CD4-positive, alpha-beta memory T cell (primary cell): ENCODE results near the gene ARFGAP2. TPM values are rescaled to one million over a fixed set of nuclear protein-coding genes. Genes with fewer than 3 reads are reported as not detected.
"Not testable (repeated sequence)": the region's sequence is repeated elsewhere in the genome, so short reads cannot be mapped to it uniquely, and the experiment has no call there.

ENCODE experiments used
- CTCF ChIA-PET: fragments of 350-600 bp; sonication (Branson Sonifier 250); formaldehyde crosslinking; loops from one replicate; lab custom pipeline; 2021; ENCODE audit warnings: inconsistent platforms; ENCODE audit not compliant: partially characterized antibody; lab: Charles Lee
- POLR2A ChIA-PET: fragments of 350-600 bp; sonication (Branson Sonifier 250); formaldehyde crosslinking; loops from one replicate; lab custom pipeline; 2021; ENCODE audit not compliant: partially characterized antibody; lab: Charles Lee
- DNase-seq, 5 donors: peaks; one replicate each; pipeline versions ENCODE4 v3.0.0 to v3.0.0-alpha.2; 2020 to 2022; ENCODE audit warnings: mixed read lengths in 1 of 5
- H3K27ac ChIP-seq: one replicate; pipeline ENCODE4 v1.7.0; 2013; ENCODE audit warnings: low read depth, low read length
- H3K27me3 ChIP-seq: 2 replicates; pipeline ENCODE4 v1.7.0; 2013; ENCODE audit warnings: mild to moderate bottlenecking, low read length, moderate library complexity; ENCODE audit not compliant: insufficient read depth
- H3K36me3 ChIP-seq: 2 replicates; pipeline ENCODE4 v1.7.0; 2013; ENCODE audit warnings: mild to moderate bottlenecking, low read length, moderate library complexity; ENCODE audit not compliant: insufficient read depth
- H3K4me1 ChIP-seq: 2 replicates; pipeline ENCODE4 v1.7.0; 2013; ENCODE audit warnings: mild to moderate bottlenecking, low read length, moderate library complexity; ENCODE audit not compliant: insufficient read depth
- H3K4me3 ChIP-seq, 2 donors: one replicate each; pipeline ENCODE4 v1.7.0; 2013; ENCODE audit warnings: low read length in 2 of 2, mild to moderate bottlenecking in 1 of 2
- H3K9me3 ChIP-seq, 2 donors: one replicate each; pipeline ENCODE4 v1.7.0; 2013; ENCODE audit warnings: low read length in 2 of 2, control low read depth in 1 of 2; ENCODE audit not compliant: control insufficient read depth in 1 of 2
- H3K27ac Mint-ChIP-seq, 7 donors: one replicate each; pipeline ENCODE4 v1.8.0; 2020 to 2021; ENCODE audit warnings: mixed read lengths in 7 of 7, mild to moderate bottlenecking in 6 of 7, inconsistent platforms in 3 of 7, moderate library complexity in 3 of 7
- H3K27me3 Mint-ChIP-seq, 2 donors: one replicate each; pipeline ENCODE4 v1.8.0; 2020 to 2021; ENCODE audit warnings: mixed read lengths in 2 of 2
- H3K36me3 Mint-ChIP-seq, 2 donors: one replicate each; pipeline ENCODE4 v1.8.0; 2020 to 2021; ENCODE audit warnings: mixed read lengths in 2 of 2, inconsistent platforms in 1 of 2, mild to moderate bottlenecking in 1 of 2
- H3K4me1 Mint-ChIP-seq, 4 donors: one replicate each; pipeline ENCODE4 v1.8.0; 2020 to 2021; ENCODE audit warnings: mixed read lengths in 4 of 4, mild to moderate bottlenecking in 1 of 4
- H3K4me3 Mint-ChIP-seq, 8 donors: one replicate each; pipeline ENCODE4 v1.8.0; 2020 to 2021; ENCODE audit warnings: mixed read lengths in 8 of 8, mild to moderate bottlenecking in 7 of 8, moderate library complexity in 6 of 8, inconsistent platforms in 3 of 8
- H3K9me3 Mint-ChIP-seq, 8 donors: one replicate each; pipeline ENCODE4 v1.8.0; 2020 to 2021; ENCODE audit warnings: mixed read lengths in 8 of 8, mild to moderate bottlenecking in 5 of 8, inconsistent platforms in 3 of 8, moderate library complexity in 1 of 8
- intact Hi-C: fragments of 100-400 bp; cut with micrococcal nuclease; formaldehyde crosslinking; loops from one replicate; pipeline ENCODE4 v1.15.1; 2023
- polyA plus RNA-seq, 2 donors: library from polyadenylated mRNA; unstranded; fragments of 300-500 nt; fragmentation: Illumina TruSeq; gene quantifications; one replicate each; pipeline ENCODE4 v1.2.3, GENCODE V29; 2021
- total RNA-seq, 2 experiments: library from RNA; stranded (reverse); gene quantifications; one replicate each; pipeline ENCODE4 v1.2.3, GENCODE V29; 2021

The ARFGAP2 gene
- total and polyA plus RNA-seq, 4 experiments from 2014 or later = 88.6 to 142 (median 137) TPM

DNA sequence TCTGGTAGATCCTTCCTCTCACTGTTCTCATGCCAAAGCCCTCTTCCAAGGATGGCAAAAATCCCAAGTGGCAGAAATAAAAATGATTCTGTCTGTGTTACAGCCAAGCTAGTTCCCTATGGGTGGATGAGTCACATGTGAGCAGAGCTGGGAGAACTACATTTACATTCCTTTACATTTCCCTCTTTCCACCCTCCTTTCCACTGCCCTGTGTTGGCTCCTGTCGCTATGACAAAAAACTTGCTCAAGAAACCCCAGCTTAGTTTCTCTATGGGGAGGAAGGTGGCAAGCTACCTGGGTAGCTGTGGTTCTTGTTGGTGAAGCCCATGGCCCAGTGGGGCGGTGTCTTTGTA is 27.9 kb upstream of the ARFGAP2 start:
- no peaks in the 10 kb centered on the region for H3K4me1 ChIP-seq
- DNase-seq = no peak
- Mint-ChIP-seq H3K27ac (no peak overlapping the region), H3K9me3 (no peaks in the 10 kb centered on the region), H3K27me3 (peaks cover 0 to 4% of the 10 kb centered on the region in 2 donors), H3K4me1 (no peaks in the 10 kb centered on the region), H3K4me3 (no peak overlapping the region), H3K36me3 (no peaks in the 10 kb centered on the region)
- no peaks in the 10 kb centered on the region for H3K27me3 ChIP-seq
- intact Hi-C loops = no loop called here
- POLR2A ChIA-PET = interaction anchor here (1.3 kb wide), 1 partner anchor 10 kb away, joined by 3 read pairs; the partner anchor contains the start of gene DDB2
- H3K9me3 ChIP-seq = no peaks in the 10 kb centered on the region
- no peak overlapping the region for H3K27ac ChIP-seq
- H3K4me3 ChIP-seq = no peak overlapping the region
- H3K36me3 ChIP-seq = no peaks in the 10 kb centered on the region
- CTCF ChIA-PET = interaction anchor here (0.6 to 1.4 kb wide), 4 partner anchors 24 to 571 kb away, joined by 3 to 4 read pairs (median 3); no protein-coding TSS in a partner anchor

DNA sequence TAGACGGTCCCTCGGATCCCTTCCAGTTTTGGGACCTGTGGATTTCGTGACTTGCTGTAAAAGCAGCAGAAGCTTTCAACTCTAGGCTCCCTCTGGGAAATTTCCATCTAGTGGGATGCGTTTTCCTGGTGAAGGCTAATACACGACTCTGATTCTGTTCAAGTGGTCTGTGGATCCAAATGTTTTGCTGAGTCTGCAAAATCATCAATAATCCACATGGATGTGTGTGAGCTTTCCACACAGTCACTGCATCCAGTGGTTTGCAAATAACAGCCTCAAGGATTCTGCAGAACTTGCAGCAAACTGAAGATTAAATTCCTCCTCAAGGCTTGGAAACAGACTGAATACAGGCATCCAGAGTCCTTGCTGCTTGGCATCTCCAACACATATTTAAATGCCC is 25.9 kb upstream of the ARFGAP2 start:
- no peak overlapping the region for H3K4me3 ChIP-seq
- no peak for DNase-seq
- no peaks in the 10 kb centered on the region for H3K27me3 ChIP-seq
- ChIA-PET POLR2A (no interaction called here), CTCF (interaction anchor here (0.8 kb wide), 1 partner anchor 25 kb away, joined by 3 read pairs; no protein-coding TSS in a partner anchor)
- Mint-ChIP-seq H3K4me3 (no peak overlapping the region), H3K36me3 (no peaks in the 10 kb centered on the region), H3K9me3 (no peaks in the 10 kb centered on the region), H3K27ac (no peak overlapping the region), H3K27me3 (peaks cover 0 to 2% of the 10 kb centered on the region in 2 donors), H3K4me1 (no peaks in the 10 kb centered on the region)
- intact Hi-C loops = no loop called here
- no peaks in the 10 kb centered on the region for H3K36me3 ChIP-seq
- no peak overlapping the region for H3K27ac ChIP-seq
- no peaks in the 10 kb centered on the region for H3K4me1 ChIP-seq
- no peaks in the 10 kb centered on the region for H3K9me3 ChIP-seq

DNA sequence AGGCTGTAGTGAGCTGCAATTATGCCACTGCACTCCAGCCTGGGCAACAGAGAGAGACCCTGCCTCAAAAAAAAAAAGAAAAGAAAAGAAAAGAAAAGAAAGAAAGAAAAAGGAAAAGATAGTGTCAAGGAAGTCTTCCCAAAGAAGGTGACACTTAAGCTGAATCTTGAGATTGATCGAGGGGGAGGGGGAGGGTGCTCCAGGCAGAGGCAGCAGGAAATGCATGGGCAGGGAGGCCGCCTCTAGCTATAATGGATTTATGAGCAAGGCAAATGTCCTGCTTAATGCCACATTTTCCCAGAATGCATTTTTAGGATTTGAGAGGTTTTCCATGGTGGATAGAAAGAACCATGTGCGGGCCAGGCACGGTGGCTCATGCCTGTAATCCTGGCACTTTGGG is 24.3 kb upstream of the ARFGAP2 start:
- ChIA-PET CTCF (no interaction called here), POLR2A (interaction anchor here (1.0 kb wide), 1 partner anchor 14 kb away, joined by 3 read pairs; no protein-coding TSS in a partner anchor)
- no peaks in the 10 kb centered on the region for H3K27me3 ChIP-seq
- no peaks in the 10 kb centered on the region for H3K4me1 ChIP-seq
- H3K4me3 ChIP-seq = no peak overlapping the region
- peaks cover 0 to 2% of the 10 kb centered on the region in 2 donors for H3K27me3 Mint-ChIP-seq
- H3K4me3 Mint-ChIP-seq = no peak overlapping the region
- DNase-seq = no peak
- no peaks in the 10 kb centered on the region for H3K9me3 ChIP-seq
- H3K27ac ChIP-seq = no peak overlapping the region
- H3K36me3 ChIP-seq = no peaks in the 10 kb centered on the region
- intact Hi-C loops = no loop called here
- H3K4me1 Mint-ChIP-seq = no peaks in the 10 kb centered on the region
- no peak overlapping the region for H3K27ac Mint-ChIP-seq
- H3K9me3 Mint-ChIP-seq = no peaks in the 10 kb centered on the region
- no peaks in the 10 kb centered on the region for H3K36me3 Mint-ChIP-seq

DNA sequence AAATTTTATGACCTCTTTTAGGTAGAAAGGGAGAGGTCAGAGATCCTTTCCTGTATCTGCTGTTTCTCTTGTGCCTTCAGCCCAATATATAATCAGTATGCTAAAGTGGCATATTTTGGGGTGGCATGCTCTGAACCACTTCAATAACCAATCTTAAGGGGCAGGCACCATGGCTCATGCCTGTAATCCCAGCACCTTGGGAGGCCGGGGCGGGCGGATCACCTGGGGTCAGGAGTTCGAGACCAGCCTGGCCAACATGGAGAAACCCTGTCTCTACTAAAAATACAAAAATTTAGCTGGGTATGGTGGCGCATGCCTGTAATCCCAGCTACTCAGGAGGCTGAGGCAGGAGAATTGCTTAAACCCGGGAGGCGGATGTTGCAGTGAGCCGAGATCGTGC is 21.5 kb upstream of the ARFGAP2 start:
- intact Hi-C loops, H3K27ac ChIP-seq, H3K4me3 ChIP-seq, CTCF ChIA-PET, H3K4me1 Mint-ChIP-seq, H3K4me3 Mint-ChIP-seq, H3K4me1 ChIP-seq, H3K27me3 Mint-ChIP-seq, H3K36me3 ChIP-seq, H3K9me3 ChIP-seq, H3K36me3 Mint-ChIP-seq, H3K27me3 ChIP-seq, H3K9me3 Mint-ChIP-seq, DNase-seq, POLR2A ChIA-PET, H3K27ac Mint-ChIP-seq: not testable (repeated sequence)

DNA sequence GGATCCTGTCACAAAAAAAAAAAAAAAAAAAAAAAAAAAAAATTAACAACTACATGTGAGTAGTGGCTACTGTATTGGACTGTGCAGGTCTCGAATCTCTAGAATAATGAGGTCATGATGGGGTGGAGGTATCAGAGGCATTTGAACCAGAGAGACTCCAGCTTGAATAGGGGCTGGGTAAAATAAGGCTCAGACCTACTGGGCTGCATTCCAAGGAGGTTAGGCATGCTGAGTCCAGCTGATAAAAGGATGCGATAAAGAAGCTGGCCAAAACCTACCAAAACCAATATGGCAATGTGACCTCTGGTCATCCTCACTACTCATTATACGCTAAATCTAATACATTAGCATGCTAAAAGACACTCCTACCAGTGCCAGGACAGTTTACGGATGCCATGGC is 15.4 kb upstream of the ARFGAP2 start:
- H3K4me1 Mint-ChIP-seq = peaks cover 0 to under 1% (median under 1%) of the 10 kb centered on the region in 4 donors
- no peaks in the 10 kb centered on the region for H3K36me3 ChIP-seq
- POLR2A ChIA-PET = interaction anchor here (0.5 kb wide), 1 partner anchor 200 kb away, joined by 3 read pairs; no protein-coding TSS in a partner anchor

DNA sequence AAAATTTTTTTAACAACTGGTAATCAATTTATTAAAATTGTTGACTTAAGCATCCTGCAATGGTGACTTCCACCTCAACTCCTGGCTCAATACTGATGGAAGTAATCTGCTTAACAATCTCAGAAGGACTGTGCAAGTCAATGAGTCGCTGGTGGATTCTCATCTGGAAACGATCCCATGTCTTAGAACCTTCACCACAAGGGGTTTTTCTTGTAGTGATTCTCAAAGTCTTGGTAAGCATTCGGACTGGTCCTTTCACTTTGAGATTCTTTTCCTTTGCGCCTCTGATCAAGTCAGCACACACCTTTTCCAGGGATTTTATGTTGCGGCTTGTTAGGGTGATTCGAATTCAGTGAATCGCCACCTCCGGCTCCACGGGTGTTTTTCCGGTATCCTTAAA is 14.5 kb upstream of the ARFGAP2 start:
- POLR2A ChIA-PET, H3K36me3 Mint-ChIP-seq, DNase-seq, H3K4me3 Mint-ChIP-seq, H3K36me3 ChIP-seq, H3K4me3 ChIP-seq, H3K9me3 Mint-ChIP-seq, H3K27me3 ChIP-seq, H3K4me1 Mint-ChIP-seq, CTCF ChIA-PET, H3K27me3 Mint-ChIP-seq, H3K9me3 ChIP-seq, H3K27ac ChIP-seq, H3K27ac Mint-ChIP-seq, intact Hi-C loops: not testable (repeated sequence)
- peaks cover 13% of the 10 kb centered on the region for H3K4me1 ChIP-seq

More for the DNA sequence above, 15.4 kb upstream of the ARFGAP2 start:
- Mint-ChIP-seq H3K27ac (no peak overlapping the region), H3K4me3 (no peak overlapping the region), H3K9me3 (peaks cover 0 to 2% (median 0%) of the 10 kb centered on the region in 8 donors), H3K36me3 (no peaks in the 10 kb centered on the region), H3K27me3 (peaks cover 4 to 7% of the 10 kb centered on the region in 2 donors)
- peaks cover 8% of the 10 kb centered on the region for H3K27me3 ChIP-seq
- intact Hi-C loops = no loop called here
- CTCF ChIA-PET = interaction anchor here (3.0 kb wide), 1 partner anchor 24 kb away, joined by 7 read pairs; the partner anchor contains the start of gene DDB2
- no peak overlapping the region for H3K27ac ChIP-seq
- no peaks in the 10 kb centered on the region for H3K9me3 ChIP-seq
- DNase-seq = no peak
- no peak overlapping the region for H3K4me3 ChIP-seq
- H3K4me1 ChIP-seq = peaks cover 5% of the 10 kb centered on the region

DNA sequence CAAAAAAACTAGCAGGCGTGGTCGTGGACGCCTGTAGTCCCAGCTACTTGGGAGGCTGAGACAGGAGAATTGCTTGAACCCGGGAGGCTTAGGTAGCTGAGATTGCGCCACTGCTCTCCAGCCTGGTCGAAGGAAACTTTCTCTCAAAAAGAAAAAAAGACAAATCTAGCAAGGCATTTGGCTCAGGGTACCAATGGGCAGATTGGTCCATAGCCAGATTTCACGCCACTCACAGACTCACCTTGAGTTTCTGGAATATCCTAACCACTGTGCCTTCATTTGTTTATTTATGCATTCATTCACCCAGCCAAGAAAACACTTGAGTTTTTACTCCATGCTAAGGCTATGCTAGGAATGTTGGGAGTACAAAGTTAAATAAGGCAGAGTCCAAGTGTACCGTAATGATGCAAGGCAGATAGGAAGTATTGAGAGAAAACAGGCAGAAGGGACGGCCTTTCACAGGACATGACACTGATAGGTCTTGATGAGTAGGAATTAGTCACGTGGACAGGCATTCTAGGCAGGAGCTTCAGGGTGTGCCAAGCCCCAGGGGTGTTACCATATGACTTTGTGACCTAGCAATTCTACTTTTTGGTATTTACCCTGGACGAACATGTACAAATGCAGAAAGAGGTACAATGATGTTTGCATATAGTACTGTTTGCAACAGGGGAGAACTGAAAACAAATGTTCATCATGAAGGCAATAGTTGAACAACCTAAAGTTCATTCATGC is 12.6 kb upstream of the ARFGAP2 start:
- Histone ChIP-seq H3K27me3 (peaks cover 11% of the 10 kb centered on the region), H3K4me1 (peaks cover 21% of the 10 kb centered on the region), H3K36me3 (no peaks in the 10 kb centered on the region), H3K27ac (no peak overlapping the region), H3K9me3 (no peaks in the 10 kb centered on the region), H3K4me3 (no peak overlapping the region)
- Mint-ChIP-seq H3K4me1 (peaks cover 4 to 7% (median 5%) of the 10 kb centered on the region in 4 donors), H3K27me3 (peaks cover 9% of the 10 kb centered on the region in 2 donors), H3K9me3 (peaks cover 0 to 2% (median 0%) of the 10 kb centered on the region in 8 donors), H3K36me3 (no peaks in the 10 kb centered on the region), H3K27ac (no peak overlapping the region), H3K4me3 (no peak overlapping the region)
- POLR2A ChIA-PET = no interaction called here
- no peak for DNase-seq
- intact Hi-C loops = no loop called here
- CTCF ChIA-PET = no interaction called here
